ELR (cell line): Measurements from ENCODE around the gene FAM13B.

ENCODE experiments used
- DNase-seq: peaks from one replicate; pipeline ENCODE4 v3.0.0-alpha.2; 2015; ENCODE audit warnings: low read depth

Gene FAM13B

GRCh38 chr5:137899493-137899892 is 133.4 kb downstream of the FAM13B start:
- no peak for DNase-seq

- no peak for DNase-seq
These were observed 136.3 kb downstream of the FAM13B start for GRCh38 chr5:137896560-137896959.

GRCh38 chr5:137894586-137894985 is 138.3 kb downstream of the FAM13B start:
- DNase-seq = no peak

- DNase-seq = no peak
These were observed 141.0 kb downstream of the FAM13B start for GRCh38 chr5:137891849-137892248.

GRCh38 chr5:137890845-137891244 is 142.0 kb downstream of the FAM13B start:
- no peak for DNase-seq

- peak; percentile 88 for DNase-seq
These were observed 143.8 kb downstream of the FAM13B start, which contains the start of gene PKD2L2 for GRCh38 chr5:137888863-137889759. Gene PKD2L2, plus strand, starts transcription at chr5:137889457. Its CDS starts 35 bp downstream, at chr5:137889492.

GRCh38 chr5:137888466-137888862 is 144.4 kb downstream of the FAM13B start:
- DNase-seq = no peak
